Smooth muscle cell (in vitro differentiated cells): Measurements from ENCODE around the gene APPL1. TPM values are rescaled to one million over a fixed set of nuclear protein-coding genes. Genes with fewer than 3 reads are reported as not detected.

Experiments used
- DNase-seq: peaks from one replicate; lab custom pipeline; 2025; ENCODE audit not compliant: unreplicated experiment; lab: John Stamatoyannopoulos, UW
- H2AFZ ChIP-seq: fragments of 200-600 bp; sonication (generic); 2 replicates; pipeline ENCODE4 v1.6.0; 2016; ENCODE audit warnings: antibody characterized with exemption, low read depth, mild to moderate bottlenecking
- H3F3A ChIP-seq: fragments of 200-600 bp; sonication (generic); 2 replicates; pipeline ENCODE4 v1.6.0; 2017; ENCODE audit warnings: antibody characterized with exemption, low read depth
- H3K27ac ChIP-seq: fragments of 200-600 bp; sonication (generic); 2 replicates; pipeline ENCODE4 v1.5.1; 2016; ENCODE audit warnings: low read depth, mild to moderate bottlenecking
- H3K27me3 ChIP-seq: fragments of 200-600 bp; sonication (generic); 2 replicates; pipeline ENCODE4 v1.6.1; 2016; ENCODE audit warnings: low read depth, mild to moderate bottlenecking
- H3K36me3 ChIP-seq: fragments of 200-600 bp; sonication (generic); 2 replicates; pipeline ENCODE4 v1.5.1; 2016; ENCODE audit warnings: low read depth
- H3K4me1 ChIP-seq: fragments of 200-600 bp; sonication (generic); 2 replicates; pipeline ENCODE4 v1.5.1; 2016; ENCODE audit warnings: low read depth
- H3K4me2 ChIP-seq: fragments of 200-600 bp; sonication (generic); 2 replicates; pipeline ENCODE4 v1.6.0; 2016; ENCODE audit warnings: mild to moderate bottlenecking
- H3K4me3 ChIP-seq: fragments of 200-600 bp; sonication (generic); 2 replicates; pipeline ENCODE4 v1.5.1; 2016; ENCODE audit warnings: mild to moderate bottlenecking
- H3K79me2 ChIP-seq: fragments of 200-600 bp; sonication (generic); 2 replicates; pipeline ENCODE4 v1.6.0; 2016; ENCODE audit warnings: low read depth, mild to moderate bottlenecking
- H3K9ac ChIP-seq: fragments of 200-600 bp; sonication (generic); 2 replicates; pipeline ENCODE4 v1.6.0; 2016; ENCODE audit warnings: low read depth
- H3K9me3 ChIP-seq: fragments of 200-600 bp; sonication (generic); replicated peaks from 2 replicates; pipeline ENCODE4 v1.5.1; 2016; ENCODE audit warnings: low read depth
- H4K20me1 ChIP-seq: fragments of 200-600 bp; sonication (generic); 2 replicates; pipeline ENCODE4 v1.6.0; 2016; ENCODE audit warnings: low read depth
- WGBS: methylation state at CpG from one replicate; pipeline ENCODE4 v1.1.7; 2016; ENCODE audit warnings: low lambda C conversion rate; 5-methylcytosine and 5-hydroxymethylcytosine counted together
- polyA plus RNA-seq: library from polyadenylated mRNA; unstranded; fragments of >200 nt; fragmentation: Nextera tagmentation; extraction: Ambion mirVana; gene quantifications from 2 replicates; pipeline ENCODE4 v1.2.1, GENCODE V29; 2016
- total RNA-seq: library from RNA; depleted of rRNA; stranded (reverse); fragments of >200 nt; gene quantifications from 2 replicates; pipeline ENCODE4 v1.2.3, GENCODE V29; 2014
- TF ChIP-seq, protein P1 (sequence below): fragments of 200-600 bp; sonication (generic); IDR thresholded peaks from 2 replicates; pipeline ENCODE4 v1.5.1; 2017; ENCODE audit warnings: borderline replicate concordance, mild to moderate bottlenecking, antibody characterized with exemption; ENCODE audit not compliant: insufficient read depth, poor library complexity, severe bottlenecking

Gene APPL1
- total and polyA plus RNA-seq, 2 experiments from 2014 or later = 23.1 to 30.2 TPM

DNA sequence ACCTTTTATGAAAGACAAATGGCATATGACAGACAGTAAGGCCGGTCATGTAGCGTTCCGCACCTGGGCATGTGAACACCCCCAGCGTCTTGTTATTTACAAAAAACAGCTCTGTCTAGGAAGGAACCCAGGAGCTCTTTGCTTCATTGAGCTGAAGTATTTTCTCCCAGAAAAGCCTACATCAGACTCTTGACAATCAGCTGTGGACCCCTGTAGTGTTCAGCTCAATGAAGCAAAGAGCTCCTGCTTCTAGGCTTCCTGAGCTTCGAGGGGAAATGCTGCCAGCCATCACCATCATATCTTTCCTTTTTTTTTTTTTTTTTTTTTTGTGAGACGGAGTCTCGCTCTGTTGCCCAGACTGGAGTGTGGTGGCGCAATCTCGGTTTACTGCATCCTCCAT lies 60.9 kb downstream of the APPL1 start:
- H3F3A ChIP-seq = no peaks in the 10 kb centered on the region
- no peaks in the 10 kb centered on the region for H3K9me3 ChIP-seq
- H3K9ac ChIP-seq = no peak overlapping the region
- no peak overlapping the region for H3K27ac ChIP-seq
- 95% methylated on average over 9 of the region's 9 CpGs for WGBS
- H3K4me2 ChIP-seq = no peak overlapping the region
- TF ChIP-seq, protein P1, sequence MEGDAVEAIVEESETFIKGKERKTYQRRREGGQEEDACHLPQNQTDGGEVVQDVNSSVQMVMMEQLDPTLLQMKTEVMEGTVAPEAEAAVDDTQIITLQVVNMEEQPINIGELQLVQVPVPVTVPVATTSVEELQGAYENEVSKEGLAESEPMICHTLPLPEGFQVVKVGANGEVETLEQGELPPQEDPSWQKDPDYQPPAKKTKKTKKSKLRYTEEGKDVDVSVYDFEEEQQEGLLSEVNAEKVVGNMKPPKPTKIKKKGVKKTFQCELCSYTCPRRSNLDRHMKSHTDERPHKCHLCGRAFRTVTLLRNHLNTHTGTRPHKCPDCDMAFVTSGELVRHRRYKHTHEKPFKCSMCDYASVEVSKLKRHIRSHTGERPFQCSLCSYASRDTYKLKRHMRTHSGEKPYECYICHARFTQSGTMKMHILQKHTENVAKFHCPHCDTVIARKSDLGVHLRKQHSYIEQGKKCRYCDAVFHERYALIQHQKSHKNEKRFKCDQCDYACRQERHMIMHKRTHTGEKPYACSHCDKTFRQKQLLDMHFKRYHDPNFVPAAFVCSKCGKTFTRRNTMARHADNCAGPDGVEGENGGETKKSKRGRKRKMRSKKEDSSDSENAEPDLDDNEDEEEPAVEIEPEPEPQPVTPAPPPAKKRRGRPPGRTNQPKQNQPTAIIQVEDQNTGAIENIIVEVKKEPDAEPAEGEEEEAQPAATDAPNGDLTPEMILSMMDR = no peak
- H3K4me3 ChIP-seq = no peak overlapping the region
- no peaks in the 10 kb centered on the region for H3K27me3 ChIP-seq
- H3K4me1 ChIP-seq = no peaks in the 10 kb centered on the region
- H2AFZ ChIP-seq = no peak overlapping the region
- no peaks in the 10 kb centered on the region for H3K79me2 ChIP-seq
- H4K20me1 ChIP-seq = no peaks in the 10 kb centered on the region
- DNase-seq = no peak
- no peaks in the 10 kb centered on the region for H3K36me3 ChIP-seq

- no peak for DNase-seq
- no peak within 1 kb of the TSS for H3K4me2 ChIP-seq
- H3K79me2 ChIP-seq = no peaks in the 10 kb centered on the region
- H3K36me3 ChIP-seq = no peaks in the 10 kb centered on the region
- WGBS = 92% methylated on average over 1 of the region's 1 CpG
- no peaks in the 10 kb centered on the region for H4K20me1 ChIP-seq
- no peaks in the 10 kb centered on the region for H3K4me1 ChIP-seq
- no peaks in the 10 kb centered on the region for H3F3A ChIP-seq
- no peak within 1 kb of the TSS for H3K9ac ChIP-seq
- no peaks in the 10 kb centered on the region for H3K9me3 ChIP-seq
- no peaks in the 10 kb centered on the region for H3K27me3 ChIP-seq
- TF ChIP-seq, protein P1 = no peak
- H2AFZ ChIP-seq = no peak within 1 kb of the TSS
- no peak within 1 kb of the TSS for H3K4me3 ChIP-seq
- no peak within 1 kb of the TSS for H3K27ac ChIP-seq
Measured at GRCh38 chr3:57292159-57292896, 64.8 kb downstream of the APPL1 start, which contains the start of gene ASB14. Gene ASB14 (minus strand): TSS chr3:57292685. CDS start chr3:57292033, 652 bp downstream.

DNA sequence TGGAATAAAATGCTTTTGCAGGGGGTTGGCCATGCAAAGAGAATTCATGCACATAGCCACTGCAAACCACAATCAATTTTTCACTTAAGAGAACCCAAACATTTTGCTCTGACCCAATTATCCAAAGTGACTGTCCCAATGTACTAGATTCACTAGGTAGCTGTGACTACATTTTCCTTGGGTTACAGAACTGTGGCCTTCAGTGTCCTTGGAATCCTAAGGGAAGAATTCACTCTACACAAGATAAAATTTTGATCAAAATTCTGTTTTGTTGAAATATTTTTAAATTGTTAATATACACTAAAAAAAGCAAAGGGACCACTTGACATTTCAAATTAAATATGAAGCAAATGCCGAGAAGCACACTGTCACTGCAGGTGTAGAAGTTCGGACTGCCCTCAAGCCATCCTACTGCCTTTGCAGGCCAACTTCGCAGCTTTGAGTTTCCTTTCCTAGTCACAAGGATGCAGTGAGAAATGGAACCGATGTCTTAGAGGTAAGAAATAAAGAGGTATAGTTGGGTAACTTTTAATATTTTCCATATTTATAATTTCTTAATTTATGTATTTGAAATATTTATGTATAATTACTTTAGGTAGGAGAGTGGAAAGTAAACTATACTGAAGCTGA lies 65.5 kb downstream of the APPL1 start:
- Histone ChIP-seq H4K20me1 (no peaks in the 10 kb centered on the region), H3K9ac (no peak overlapping the region), H3K27ac (no peak overlapping the region), H3K36me3 (no peaks in the 10 kb centered on the region), H3F3A (no peaks in the 10 kb centered on the region), H3K4me2 (no peak overlapping the region), H2AFZ (no peak overlapping the region), H3K79me2 (no peaks in the 10 kb centered on the region), H3K4me3 (no peak overlapping the region), H3K27me3 (no peaks in the 10 kb centered on the region), H3K9me3 (no peaks in the 10 kb centered on the region), H3K4me1 (no peaks in the 10 kb centered on the region)
- WGBS = 93% methylated on average over 4 of the region's 4 CpGs
- TF ChIP-seq, protein P1 = no peak
- no peak for DNase-seq
